ENCODE results near the gene ZNF425. TPM values are rescaled to one million over a fixed set of nuclear protein-coding genes. Genes with fewer than 3 reads are reported as not detected.

Gene ZNF425
- total and polyA plus RNA-seq, 9 of the 15 experiments (the other 6 are each of a cell fraction or from before 2014, with no cell fraction given) = 0.03 to 0.89 (median 0.54) TPM

DNA sequence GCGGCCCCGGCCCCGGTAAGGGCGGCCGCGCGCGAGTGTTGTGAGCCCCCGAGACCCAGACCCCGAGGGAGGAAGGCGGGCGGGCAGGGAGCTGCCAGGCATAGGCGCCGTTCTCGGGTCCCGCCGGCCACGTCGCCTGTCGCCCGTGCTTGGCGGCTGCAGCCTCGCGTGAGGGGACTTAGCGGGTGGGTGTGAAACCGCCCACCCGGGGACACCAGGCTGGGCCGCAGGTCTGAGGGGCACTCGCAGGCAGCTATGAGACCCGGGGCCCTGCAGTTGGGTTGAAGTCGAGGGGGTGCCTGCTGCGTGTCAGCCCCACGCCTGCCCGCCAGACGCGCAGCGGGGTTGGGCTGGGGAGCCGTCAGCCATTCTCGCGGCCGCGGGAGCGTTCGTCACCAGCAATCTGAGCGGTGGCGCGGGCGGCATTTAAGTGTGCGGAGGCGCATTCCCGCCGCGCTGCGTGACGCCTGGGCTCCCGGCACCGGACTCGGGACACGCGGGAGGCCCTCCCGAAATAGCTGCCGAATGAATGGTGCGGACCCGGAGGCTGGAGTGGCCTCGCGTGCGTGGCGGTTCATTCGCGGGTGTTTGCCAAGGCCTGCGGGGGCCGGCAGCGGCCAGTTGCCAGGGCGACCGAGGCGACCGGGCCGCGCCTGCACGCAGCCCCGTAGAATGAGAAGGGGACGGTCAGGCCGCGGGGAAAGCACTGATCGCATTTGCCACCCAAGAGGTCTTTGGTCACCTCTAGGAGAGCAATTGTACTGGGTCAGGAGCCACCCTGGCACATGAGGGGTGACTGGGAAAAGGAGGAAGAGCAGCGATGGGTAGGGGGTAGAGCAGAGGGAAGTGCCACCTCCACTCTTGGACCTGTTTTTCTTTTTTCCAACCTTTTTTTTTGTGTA lies 21.9 kb upstream of the ZNF425 start (continued):
- TF ChIP-seq, protein P1, sequence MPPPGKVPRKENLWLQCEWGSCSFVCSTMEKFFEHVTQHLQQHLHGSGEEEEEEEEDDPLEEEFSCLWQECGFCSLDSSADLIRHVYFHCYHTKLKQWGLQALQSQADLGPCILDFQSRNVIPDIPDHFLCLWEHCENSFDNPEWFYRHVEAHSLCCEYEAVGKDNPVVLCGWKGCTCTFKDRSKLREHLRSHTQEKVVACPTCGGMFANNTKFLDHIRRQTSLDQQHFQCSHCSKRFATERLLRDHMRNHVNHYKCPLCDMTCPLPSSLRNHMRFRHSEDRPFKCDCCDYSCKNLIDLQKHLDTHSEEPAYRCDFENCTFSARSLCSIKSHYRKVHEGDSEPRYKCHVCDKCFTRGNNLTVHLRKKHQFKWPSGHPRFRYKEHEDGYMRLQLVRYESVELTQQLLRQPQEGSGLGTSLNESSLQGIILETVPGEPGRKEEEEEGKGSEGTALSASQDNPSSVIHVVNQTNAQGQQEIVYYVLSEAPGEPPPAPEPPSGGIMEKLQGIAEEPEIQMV (tag; conservative IDR thresholded peaks at IDR 0.05; ENCODE audit: low read depth) = no peak
- no peak for TF ChIP-seq ZZZ3 (IDR thresholded peaks at IDR 0.05)
- TF ChIP-seq, protein P2, sequence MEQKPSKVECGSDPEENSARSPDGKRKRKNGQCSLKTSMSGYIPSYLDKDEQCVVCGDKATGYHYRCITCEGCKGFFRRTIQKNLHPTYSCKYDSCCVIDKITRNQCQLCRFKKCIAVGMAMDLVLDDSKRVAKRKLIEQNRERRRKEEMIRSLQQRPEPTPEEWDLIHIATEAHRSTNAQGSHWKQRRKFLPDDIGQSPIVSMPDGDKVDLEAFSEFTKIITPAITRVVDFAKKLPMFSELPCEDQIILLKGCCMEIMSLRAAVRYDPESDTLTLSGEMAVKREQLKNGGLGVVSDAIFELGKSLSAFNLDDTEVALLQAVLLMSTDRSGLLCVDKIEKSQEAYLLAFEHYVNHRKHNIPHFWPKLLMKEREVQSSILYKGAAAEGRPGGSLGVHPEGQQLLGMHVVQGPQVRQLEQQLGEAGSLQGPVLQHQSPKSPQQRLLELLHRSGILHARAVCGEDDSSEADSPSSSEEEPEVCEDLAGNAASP (IDR thresholded peaks at IDR 0.05) = no peak
- TF ChIP-seq HSF4 (CRISPR knock-in tag; IDR thresholded peaks at IDR 0.05; ENCODE audit: borderline replicate concordance) = no peak
- TF ChIP-seq, protein P3, sequence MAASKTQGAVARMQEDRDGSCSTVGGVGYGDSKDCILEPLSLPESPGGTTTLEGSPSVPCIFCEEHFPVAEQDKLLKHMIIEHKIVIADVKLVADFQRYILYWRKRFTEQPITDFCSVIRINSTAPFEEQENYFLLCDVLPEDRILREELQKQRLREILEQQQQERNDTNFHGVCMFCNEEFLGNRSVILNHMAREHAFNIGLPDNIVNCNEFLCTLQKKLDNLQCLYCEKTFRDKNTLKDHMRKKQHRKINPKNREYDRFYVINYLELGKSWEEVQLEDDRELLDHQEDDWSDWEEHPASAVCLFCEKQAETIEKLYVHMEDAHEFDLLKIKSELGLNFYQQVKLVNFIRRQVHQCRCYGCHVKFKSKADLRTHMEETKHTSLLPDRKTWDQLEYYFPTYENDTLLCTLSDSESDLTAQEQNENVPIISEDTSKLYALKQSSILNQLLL (CRISPR knock-in tag; IDR thresholded peaks at IDR 0.05; ENCODE audit: borderline replicate concordance) = no peak
- TF ChIP-seq ADNP (tag; IDR thresholded peaks at IDR 0.05) = no peak
- TF ChIP-seq, protein P4, sequence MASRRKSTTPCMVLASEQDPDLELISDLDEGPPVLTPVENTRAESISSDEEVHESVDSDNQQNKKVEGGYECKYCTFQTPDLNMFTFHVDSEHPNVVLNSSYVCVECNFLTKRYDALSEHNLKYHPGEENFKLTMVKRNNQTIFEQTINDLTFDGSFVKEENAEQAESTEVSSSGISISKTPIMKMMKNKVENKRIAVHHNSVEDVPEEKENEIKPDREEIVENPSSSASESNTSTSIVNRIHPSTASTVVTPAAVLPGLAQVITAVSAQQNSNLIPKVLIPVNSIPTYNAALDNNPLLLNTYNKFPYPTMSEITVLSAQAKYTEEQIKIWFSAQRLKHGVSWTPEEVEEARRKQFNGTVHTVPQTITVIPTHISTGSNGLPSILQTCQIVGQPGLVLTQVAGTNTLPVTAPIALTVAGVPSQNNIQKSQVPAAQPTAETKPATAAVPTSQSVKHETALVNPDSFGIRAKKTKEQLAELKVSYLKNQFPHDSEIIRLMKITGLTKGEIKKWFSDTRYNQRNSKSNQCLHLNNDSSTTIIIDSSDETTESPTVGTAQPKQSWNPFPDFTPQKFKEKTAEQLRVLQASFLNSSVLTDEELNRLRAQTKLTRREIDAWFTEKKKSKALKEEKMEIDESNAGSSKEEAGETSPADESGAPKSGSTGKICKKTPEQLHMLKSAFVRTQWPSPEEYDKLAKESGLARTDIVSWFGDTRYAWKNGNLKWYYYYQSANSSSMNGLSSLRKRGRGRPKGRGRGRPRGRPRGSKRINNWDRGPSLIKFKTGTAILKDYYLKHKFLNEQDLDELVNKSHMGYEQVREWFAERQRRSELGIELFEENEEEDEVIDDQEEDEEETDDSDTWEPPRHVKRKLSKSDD (conservative IDR thresholded peaks at IDR 0.05; ENCODE audit: low read length) = no peak
- no peak for TF ChIP-seq KAT2B (IDR thresholded peaks at IDR 0.05; ENCODE audit: low read depth, low read length)
- TF ChIP-seq ZNF551 (CRISPR knock-in tag; IDR thresholded peaks at IDR 0.05) = no peak
- TF ChIP-seq, protein P5, sequence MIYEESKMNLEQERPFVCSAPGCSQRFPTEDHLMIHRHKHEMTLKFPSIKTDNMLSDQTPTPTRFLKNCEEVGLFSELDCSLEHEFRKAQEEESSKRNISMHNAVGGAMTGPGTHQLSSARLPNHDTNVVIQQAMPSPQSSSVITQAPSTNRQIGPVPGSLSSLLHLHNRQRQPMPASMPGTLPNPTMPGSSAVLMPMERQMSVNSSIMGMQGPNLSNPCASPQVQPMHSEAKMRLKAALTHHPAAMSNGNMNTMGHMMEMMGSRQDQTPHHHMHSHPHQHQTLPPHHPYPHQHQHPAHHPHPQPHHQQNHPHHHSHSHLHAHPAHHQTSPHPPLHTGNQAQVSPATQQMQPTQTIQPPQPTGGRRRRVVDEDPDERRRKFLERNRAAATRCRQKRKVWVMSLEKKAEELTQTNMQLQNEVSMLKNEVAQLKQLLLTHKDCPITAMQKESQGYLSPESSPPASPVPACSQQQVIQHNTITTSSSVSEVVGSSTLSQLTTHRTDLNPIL (CRISPR knock-in tag; IDR thresholded peaks at IDR 0.05) = no peak
- peak; percentile 53; the same call in 1 of the 2 replicates for TF ChIP-seq ZSCAN32 (CRISPR knock-in tag; IDR thresholded peaks at IDR 0.05)
- no peak for TF ChIP-seq ASH1L (IDR thresholded peaks at IDR 0.05; ENCODE audit: borderline replicate concordance, low read depth, partially characterized antibody)
- TF ChIP-seq, protein P6, sequence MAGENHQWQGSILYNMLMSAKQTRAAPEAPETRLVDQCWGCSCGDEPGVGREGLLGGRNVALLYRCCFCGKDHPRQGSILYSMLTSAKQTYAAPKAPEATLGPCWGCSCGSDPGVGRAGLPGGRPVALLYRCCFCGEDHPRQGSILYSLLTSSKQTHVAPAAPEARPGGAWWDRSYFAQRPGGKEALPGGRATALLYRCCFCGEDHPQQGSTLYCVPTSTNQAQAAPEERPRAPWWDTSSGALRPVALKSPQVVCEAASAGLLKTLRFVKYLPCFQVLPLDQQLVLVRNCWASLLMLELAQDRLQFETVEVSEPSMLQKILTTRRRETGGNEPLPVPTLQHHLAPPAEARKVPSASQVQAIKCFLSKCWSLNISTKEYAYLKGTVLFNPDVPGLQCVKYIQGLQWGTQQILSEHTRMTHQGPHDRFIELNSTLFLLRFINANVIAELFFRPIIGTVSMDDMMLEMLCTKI (IDR thresholded peaks at IDR 0.05; ENCODE audit: partially characterized antibody) = no peak
- no peak for TF ChIP-seq ARNT (IDR thresholded peaks at IDR 0.05)
- no peak for TF ChIP-seq ELF2 (CRISPR knock-in tag; IDR thresholded peaks at IDR 0.05)
- TF ChIP-seq ELF4 (CRISPR knock-in tag; IDR thresholded peaks at IDR 0.05) = no peak
- no peak for TF ChIP-seq NELFE (IDR thresholded peaks at IDR 0.05; ENCODE audit: insufficient read depth, insufficient read length)

Measured in K562 (cell line).